DOHH2 (cell line): ENCODE measurements around the gene KCNN1.
A peak's percentile ranks its signal among the peaks of the same experiment; 100 is the strongest.

Source experiments
- H3F3A ChIP-seq: fragments of 200-600 bp; sonication (generic), shearing (Covaris generic); 2 replicates; pipeline ENCODE4 v1.6.0; 2016; ENCODE audit warnings: antibody characterized with exemption, mild to moderate bottlenecking; ENCODE audit not compliant: control insufficient read depth, insufficient read depth
- H3K27ac ChIP-seq: fragments of 200-600 bp; sonication (generic); 2 replicates; pipeline ENCODE4 v1.5.1; 2014; ENCODE audit warnings: low read depth, mild to moderate bottlenecking, low read length, moderate library complexity
- H3K27me3 ChIP-seq: fragments of 200-600 bp; sonication (generic); 2 replicates; pipeline ENCODE4 v1.6.1; 2014; ENCODE audit warnings: mild to moderate bottlenecking, low read length, mixed read lengths; ENCODE audit not compliant: control insufficient read depth
- H3K36me3 ChIP-seq: fragments of 200-600 bp; sonication (generic); 2 replicates; pipeline ENCODE4 v1.6.1; 2014; ENCODE audit warnings: mild to moderate bottlenecking, low read length, moderate library complexity, mixed read lengths; ENCODE audit not compliant: control insufficient read depth
- H3K4me1 ChIP-seq: fragments of 200-600 bp; sonication (generic); 2 replicates; pipeline ENCODE4 v1.6.1; 2014; ENCODE audit warnings: mild to moderate bottlenecking, low read length, mixed read lengths; ENCODE audit not compliant: control insufficient read depth
- H3K4me2 ChIP-seq: fragments of 200-600 bp; sonication (generic); 2 replicates; pipeline ENCODE4 v1.6.0; 2014; ENCODE audit warnings: mild to moderate bottlenecking, low read length, moderate library complexity
- H3K4me3 ChIP-seq: fragments of 200-600 bp; sonication (generic); 2 replicates; pipeline ENCODE4 v1.5.1; 2014; ENCODE audit warnings: mild to moderate bottlenecking, low read length, mixed read lengths
- H3K79me2 ChIP-seq: fragments of 200-600 bp; sonication (generic); 2 replicates; pipeline ENCODE4 v1.6.1; 2014; ENCODE audit warnings: mild to moderate bottlenecking, low read length, mixed read lengths; ENCODE audit not compliant: control insufficient read depth
- H3K9me2 ChIP-seq: fragments of 200-600 bp; sonication (generic); replicated peaks from 2 replicates; pipeline ENCODE4 v1.6.1; 2014; ENCODE audit warnings: mild to moderate bottlenecking, low read length, mixed read lengths; ENCODE audit not compliant: control insufficient read depth
- H3K9me3 ChIP-seq: fragments of 200-600 bp; sonication (generic); 2 replicates; pipeline ENCODE4 v1.6.1; 2014; ENCODE audit warnings: antibody characterized with exemption, low read length, mixed read lengths; ENCODE audit not compliant: control insufficient read depth, insufficient read depth
- H4K20me1 ChIP-seq: fragments of 200-600 bp; sonication (generic); 2 replicates; pipeline ENCODE4 v1.6.0; 2014; ENCODE audit warnings: low read depth, mild to moderate bottlenecking, antibody characterized with exemption, low read length, moderate library complexity; ENCODE audit not compliant: control insufficient read depth, insufficient read depth
- CTCF ChIP-seq: fragments of 200-600 bp; sonication (generic); IDR thresholded peaks from one replicate; pipeline ENCODE4 v1.5.1; 2014; ENCODE audit warnings: antibody characterized with exemption, mild to moderate bottlenecking, low read depth, low read length; ENCODE audit not compliant: poor library complexity, severe bottlenecking
- EZH2phosphoT487 ChIP-seq: fragments of 200-600 bp; sonication (generic); IDR thresholded peaks from 2 replicates; pipeline ENCODE4 v1.6.1; 2017; ENCODE audit warnings: borderline replicate concordance, mild to moderate bottlenecking, antibody characterized with exemption, low read length, moderate library complexity, mixed read lengths

Gene KCNN1

GRCh38 chr19:18021121-18021755 is 54.3 kb downstream of the KCNN1 start:
- Histone ChIP-seq H3K79me2 (peaks cover 21% of the 10 kb centered on the region), H3K4me1 (peaks cover 40% of the 10 kb centered on the region), H3F3A (0 out of 2 replicates have a peak, but pooled peaks cover 4% of the 10 kb centered on the region), H3K9me2 (no peaks in the 10 kb centered on the region), H3K4me2 (peak overlapping the region; percentile 97), H3K27ac (no peak overlapping the region), H3K9me3 (no peaks in the 10 kb centered on the region), H4K20me1 (no peaks in the 10 kb centered on the region), H3K4me3 (peak overlapping the region; percentile 74), H3K27me3 (no peaks in the 10 kb centered on the region), H3K36me3 (no peaks in the 10 kb centered on the region)
- TF ChIP-seq CTCF (no peak), EZH2phosphoT487 (no peak)

GRCh38 chr19:18023622-18024251 is 56.8 kb downstream of the KCNN1 start:
- Histone ChIP-seq H3K4me2 (peak overlapping the region; percentile 97), H3K9me2 (no peaks in the 10 kb centered on the region), H3F3A (peaks cover 5% of the 10 kb centered on the region), H3K27me3 (no peaks in the 10 kb centered on the region), H3K9me3 (no peaks in the 10 kb centered on the region), H3K27ac (peak overlapping the region; percentile 60), H3K79me2 (peaks cover 21% of the 10 kb centered on the region), H3K4me3 (peak overlapping the region; percentile 74), H4K20me1 (no peaks in the 10 kb centered on the region), H3K36me3 (no peaks in the 10 kb centered on the region), H3K4me1 (peaks cover 39% of the 10 kb centered on the region)
- TF ChIP-seq CTCF (no peak), EZH2phosphoT487 (no peak)

GRCh38 chr19:18027151-18027550 is 60.2 kb downstream of the KCNN1 start:
- no peak overlapping the region for H3K4me3 ChIP-seq
- H3K79me2 ChIP-seq: peaks cover 21% of the 10 kb centered on the region
- no peaks in the 10 kb centered on the region for H3K36me3 ChIP-seq
- H3F3A ChIP-seq: peaks cover 5% of the 10 kb centered on the region
- H3K4me2 ChIP-seq: no peak overlapping the region
- no peaks in the 10 kb centered on the region for H3K9me3 ChIP-seq
- H3K4me1 ChIP-seq: peaks cover 35% of the 10 kb centered on the region
- no peaks in the 10 kb centered on the region for H4K20me1 ChIP-seq
- no peaks in the 10 kb centered on the region for H3K27me3 ChIP-seq
- TF ChIP-seq CTCF: no peak
- TF ChIP-seq EZH2phosphoT487: no peak
- H3K9me2 ChIP-seq: no peaks in the 10 kb centered on the region
- H3K27ac ChIP-seq: no peak overlapping the region
